ENCODE measurements around the gene ZNF142.

ZNF142 gene

DNA sequence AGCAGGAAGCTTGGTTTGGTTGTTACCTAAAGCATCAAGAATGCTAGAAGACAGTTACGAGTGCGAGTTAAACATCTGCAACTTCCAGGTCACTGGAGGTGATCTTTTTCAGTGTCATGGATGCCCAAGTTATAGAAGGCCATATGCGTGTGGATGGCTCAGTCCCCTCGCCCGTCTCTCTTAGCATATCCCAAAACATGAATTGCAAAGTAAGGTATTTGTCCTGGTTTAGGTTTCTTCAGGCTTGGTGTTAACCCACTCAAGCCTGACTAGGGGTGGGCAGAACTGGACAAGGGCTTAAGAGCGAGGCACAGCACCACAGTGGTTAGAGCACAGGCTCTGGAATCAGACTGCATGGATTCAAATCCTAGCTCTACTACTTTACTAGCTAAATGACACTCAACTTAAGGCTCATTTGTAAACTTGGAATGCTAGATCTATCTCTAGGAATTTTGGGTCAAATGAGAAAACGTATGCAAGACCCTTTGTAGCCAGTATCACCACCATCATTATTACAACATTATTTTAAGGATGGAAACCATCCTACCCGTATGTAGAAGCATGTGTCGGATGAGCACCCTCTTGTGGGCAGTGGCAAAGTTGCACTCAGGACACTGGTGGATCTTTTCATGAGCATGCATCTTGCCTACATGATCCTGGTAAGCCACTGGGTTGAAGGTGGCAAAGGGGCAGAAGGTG lies 11.2 kb downstream of the ZNF142 start:
- DNase-seq (ENCODE audit: low read depth in 2 of 2): peak in 1 of 2 donors; percentile 15

- DNase-seq (ENCODE audit: low read depth in 2 of 2): no peak
Observed at GRCh38 chr2:218645126-218645525, 14.3 kb downstream of the ZNF142 start.

DNA sequence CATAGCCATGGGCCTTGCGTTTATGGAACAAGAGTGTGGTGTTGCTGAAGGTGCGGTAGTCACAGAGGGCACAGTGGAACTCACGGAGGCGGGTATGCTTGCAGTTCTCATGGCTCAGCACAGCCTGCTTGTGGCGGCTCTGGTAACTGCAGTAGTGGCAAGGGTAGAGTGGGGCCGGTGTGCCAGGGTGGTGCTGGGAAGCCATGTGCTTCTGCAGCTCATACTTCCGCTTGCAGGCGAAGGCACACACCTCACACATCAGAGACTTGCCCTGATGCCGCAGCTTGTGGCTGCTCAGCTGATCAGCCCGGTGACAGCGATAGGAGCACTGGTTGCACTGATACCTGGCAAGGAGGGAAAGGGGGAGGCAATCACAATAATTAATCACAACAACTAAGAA lies 14.7 kb downstream of the ZNF142 start:
- DNase-seq (ENCODE audit: low read depth in 2 of 2): no peak

DNA sequence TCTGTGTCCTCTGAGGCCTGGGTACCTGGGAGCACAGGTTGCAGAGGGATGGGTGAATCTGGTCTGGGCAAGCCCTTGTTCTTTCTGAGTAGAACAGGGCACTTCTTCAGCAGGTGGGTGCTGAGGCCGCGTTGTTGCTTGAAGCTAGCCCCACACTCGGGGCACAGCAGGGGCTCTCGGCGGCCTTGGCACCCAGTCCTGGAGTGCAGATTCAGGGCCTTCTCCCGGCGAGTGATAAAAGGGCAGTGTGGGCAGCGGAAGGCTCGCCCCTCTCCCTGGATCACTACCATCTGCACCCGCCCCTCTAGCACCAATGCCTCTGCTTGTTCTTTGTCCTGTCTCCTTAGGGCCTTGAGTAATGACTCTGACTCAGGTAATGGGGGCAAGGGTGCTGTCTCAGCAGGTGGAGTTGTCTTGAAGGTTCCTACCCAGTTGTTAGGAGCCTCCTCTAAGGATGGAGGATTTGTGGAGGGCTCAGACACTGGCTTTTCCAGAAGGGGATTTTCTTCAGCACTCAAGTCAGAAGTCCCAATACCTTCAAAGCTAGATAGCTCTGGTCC lies 15.6 kb downstream of the ZNF142 start:
- DNase-seq (ENCODE audit: low read depth in 2 of 2): no peak

DNA sequence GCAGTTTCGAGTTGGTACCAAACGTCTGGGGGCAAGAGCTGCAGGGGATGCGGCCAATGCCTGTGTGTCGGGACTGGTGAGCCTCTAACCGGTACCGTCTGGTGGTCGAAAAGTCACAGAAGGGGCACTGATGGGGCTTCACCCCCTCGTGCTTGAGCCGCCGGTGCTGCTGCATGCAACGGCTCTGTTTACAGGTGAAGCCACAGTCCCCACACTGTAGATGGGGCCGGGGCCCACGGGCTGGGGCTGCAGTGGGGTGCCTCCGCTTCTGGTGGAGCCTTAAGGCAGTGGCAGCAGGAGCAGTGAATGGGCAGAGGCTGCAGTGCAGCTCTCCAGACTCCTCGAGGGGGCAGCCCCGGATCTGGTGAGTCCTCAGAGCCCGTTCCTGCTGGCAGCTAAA lies 16.6 kb downstream of the ZNF142 start:
- DNase-seq (ENCODE audit: low read depth in 2 of 2): no peak

DNA sequence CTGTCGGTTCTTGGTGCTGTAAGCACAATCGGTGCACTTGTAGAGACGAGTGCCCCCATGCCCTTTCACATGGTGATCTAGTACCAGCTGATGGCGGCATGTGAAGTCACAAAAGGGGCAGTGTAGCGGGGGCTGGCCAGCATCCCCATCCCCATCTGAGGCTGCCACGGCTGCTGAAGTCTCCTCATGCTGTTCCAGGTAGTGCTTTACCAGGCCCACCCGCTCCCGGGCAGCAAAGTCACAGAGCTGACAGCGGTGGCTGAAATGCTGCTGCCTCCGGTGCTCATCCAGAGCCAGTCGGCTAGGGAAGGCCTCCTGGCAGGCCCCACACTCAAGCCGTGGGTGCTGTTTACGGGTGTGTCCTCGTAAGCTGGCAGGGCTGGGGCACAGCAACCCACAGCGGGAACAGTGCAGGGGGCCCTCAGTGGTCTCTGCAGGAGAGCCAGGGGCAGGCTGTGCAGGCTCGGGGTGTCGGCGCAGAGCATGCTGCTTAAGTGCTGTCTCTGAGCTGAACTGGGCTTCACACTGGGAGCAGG lies 17.2 kb downstream of the ZNF142 start:
- no peak for DNase-seq (ENCODE audit: low read depth in 2 of 2)

DNA sequence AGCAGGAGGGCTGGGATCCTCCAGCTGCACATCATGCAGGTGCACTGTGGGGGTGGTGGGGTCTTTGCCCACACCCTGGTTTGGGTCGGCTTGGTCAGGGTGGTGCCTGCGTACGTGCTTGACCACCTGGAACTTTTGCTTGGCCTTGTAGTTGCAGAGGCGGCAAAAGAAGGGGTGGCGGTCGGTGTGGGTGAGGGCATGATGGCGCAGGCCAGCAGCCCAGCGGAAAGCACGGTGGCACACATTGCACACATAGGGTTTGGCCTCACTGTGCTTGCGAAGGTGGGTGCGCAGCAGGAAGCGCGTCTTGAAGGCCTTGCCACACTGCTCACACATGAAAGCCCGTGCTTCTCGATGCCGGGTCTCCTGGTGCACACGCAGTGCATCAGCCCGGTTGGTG lies 21.1 kb downstream of the ZNF142 start:
- no peak for DNase-seq (ENCODE audit: low read depth in 2 of 2)

DNA sequence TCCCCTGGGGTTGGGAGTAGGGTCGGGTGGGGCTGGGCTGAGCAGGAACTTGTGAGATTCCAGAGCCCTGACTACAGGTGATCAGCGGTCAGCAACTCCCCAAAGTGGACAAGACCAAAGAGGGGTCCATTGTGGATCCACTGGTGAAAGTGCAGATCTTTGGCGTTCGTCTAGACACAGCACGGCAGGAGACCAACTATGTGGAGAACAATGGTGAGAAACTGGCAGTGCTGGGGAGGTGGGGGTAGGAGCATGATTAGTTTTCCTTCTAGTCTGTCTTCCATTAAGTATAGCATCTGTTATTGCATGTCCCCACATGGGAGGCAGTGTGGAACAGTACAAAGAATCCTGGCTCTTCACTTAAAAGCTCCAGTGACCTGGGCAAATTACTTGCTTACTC lies 23.7 kb downstream of the ZNF142 start:
- no peak for DNase-seq (ENCODE audit: low read depth in 2 of 2)

GRCh38 chr2:218631837-218632236 lies 27.6 kb downstream of the ZNF142 start:
- no peak for DNase-seq (ENCODE audit: low read depth in 2 of 2)

DNA sequence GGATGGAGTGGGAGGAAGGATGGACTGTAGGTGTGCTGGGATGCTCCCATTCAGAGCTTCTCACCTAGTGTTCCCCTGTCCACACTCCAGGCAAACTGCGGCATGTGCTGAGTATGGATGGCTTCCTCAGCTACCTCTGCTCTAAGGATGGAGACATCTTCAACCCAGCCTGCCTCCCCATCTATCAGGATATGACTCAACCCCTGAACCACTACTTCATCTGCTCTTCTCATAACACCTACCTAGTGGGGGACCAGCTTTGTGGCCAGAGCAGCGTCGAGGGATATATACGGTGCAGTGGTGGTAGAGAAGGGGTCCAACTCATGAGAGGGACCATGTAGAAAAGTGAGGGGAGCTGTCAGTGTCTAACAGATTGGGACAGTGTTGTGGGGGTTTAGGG lies 31.5 kb downstream of the ZNF142 start:
- no peak for DNase-seq (ENCODE audit: low read depth in 2 of 2)

- DNase-seq (ENCODE audit: low read depth in 2 of 2): no peak
Observed at GRCh38 chr2:218626369-218626768, 33.1 kb downstream of the ZNF142 start.

DNA sequence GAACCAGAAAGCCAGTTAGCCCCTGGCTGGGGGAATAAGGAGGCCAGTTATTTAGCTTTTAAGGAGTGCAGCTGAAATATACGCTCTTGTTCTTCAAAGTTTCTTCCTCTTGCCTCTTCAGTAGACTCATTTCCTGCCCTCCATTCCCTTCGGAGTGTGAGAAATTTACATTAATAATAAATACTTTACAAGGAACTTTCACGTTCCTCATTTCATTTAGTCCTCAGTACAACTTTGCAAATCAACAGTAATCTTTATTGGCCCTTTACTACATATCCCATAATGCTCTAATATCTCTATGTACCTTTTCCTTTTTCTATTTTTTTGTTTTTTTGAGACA lies 36.1 kb downstream of the ZNF142 start:
- DNase-seq (ENCODE audit: low read depth in 2 of 2): no peak

DNA sequence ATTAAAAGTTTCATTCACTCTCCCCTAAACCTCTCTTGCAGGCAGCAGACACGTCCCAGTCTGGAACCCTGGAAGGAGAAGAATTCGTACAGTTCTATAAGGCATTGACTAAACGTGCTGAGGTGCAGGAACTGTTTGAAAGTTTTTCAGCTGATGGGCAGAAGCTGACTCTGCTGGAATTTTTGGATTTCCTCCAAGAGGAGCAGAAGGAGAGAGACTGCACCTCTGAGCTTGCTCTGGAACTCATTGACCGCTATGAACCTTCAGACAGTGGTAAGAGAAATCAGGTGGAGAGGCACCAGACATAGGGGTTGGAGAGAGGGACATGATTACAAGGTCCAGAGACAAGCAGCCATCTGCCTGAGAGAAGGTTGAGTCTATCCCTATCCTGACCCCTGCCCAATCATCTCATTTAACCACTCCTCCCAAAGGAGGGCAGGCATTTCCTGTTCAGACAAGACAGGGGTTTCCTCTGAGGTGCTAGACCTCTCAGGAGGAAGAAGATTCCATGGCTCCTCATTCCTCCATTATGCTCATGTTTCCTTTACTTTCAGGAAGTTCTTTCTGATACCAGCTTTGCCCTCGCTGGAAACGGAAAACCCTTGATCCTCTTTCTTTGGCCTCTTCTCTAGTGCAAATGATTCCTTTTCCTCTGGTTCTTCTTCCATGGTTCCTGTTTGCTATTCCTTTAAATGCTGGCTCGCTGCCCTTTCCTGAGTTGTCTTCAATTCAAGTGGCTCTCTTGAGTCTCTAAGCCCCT lies 36.6 kb downstream of the ZNF142 start:
- no peak for DNase-seq (ENCODE audit: low read depth in 2 of 2)

DNA sequence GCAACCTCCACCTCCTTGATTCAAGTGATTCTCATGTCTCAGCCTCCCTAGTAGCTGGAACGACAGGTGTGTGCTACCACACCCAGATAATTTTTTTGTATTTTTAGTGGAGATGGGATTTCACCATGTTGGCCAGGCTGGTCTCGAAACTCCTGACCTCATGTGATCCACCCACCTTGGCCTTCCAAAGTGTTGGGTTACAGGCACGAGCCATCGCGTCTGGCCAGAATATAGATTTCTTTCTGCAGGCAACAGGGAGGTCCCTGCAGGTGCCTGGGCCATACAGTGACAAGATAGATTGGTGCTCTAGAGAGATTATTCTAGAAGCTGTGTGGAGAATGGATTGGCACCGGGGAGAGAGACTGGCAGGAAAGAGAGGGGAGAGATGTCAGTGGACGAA lies 38.4 kb downstream of the ZNF142 start:
- no peak for DNase-seq (ENCODE audit: low read depth in 2 of 2)

DNA sequence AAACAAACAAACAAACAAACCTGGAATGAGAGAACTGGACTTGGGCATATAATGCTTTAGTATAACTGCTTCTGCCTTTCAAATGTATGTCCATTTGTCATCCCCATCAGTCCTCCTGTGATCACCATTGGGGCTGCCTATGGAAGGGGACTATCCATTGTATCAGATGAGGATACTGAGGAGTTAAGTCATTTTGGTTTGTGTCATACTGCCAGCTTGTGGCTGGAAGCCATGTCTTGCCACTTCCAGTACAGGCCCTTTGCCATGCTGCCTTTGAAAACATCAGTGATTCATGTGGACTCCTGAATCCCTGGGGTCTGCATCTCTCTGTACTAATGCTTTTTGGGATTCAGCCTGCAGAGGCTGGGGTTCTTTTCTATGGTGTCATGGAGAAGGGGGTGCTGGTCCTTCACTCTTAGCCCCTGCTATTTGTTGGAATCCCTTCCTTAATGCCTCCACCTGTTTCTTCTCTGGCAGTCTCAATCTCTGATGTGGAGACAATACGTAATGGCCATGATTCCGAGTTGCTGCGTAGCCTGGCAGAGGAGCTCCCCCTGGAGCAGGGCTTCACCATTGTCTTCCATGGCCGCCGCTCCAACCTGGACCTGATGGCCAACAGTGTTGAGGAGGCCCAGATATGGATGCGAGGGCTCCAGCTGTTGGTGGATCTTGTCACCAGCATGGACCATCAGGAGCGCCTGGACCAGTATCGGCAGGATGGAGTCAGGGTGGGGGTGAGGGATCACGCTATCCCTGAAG lies 41.1 kb downstream of the ZNF142 start:
- no peak for DNase-seq (ENCODE audit: low read depth in 2 of 2)

DNA sequence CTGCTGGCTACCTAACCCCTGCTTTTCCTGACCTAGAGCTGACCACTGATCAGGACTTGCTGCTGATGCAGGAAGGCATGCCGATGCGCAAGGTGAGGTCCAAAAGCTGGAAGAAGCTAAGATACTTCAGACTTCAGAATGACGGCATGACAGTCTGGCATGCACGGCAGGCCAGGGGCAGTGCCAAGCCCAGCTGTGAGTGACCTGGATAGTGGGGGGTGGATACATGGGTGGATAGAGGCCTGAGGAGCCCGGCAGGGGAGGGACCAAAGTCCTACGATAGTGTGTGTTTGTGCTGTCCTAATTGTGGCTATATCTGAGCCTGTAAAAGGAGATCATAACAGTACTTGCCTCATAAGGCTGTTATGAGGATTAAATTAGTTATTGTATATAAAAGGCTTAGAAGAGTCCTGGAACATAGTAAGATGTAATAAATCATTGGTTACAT lies 43.5 kb downstream of the ZNF142 start:
- no peak for DNase-seq (ENCODE audit: low read depth in 2 of 2)

GRCh38 chr2:218607436-218608115 lies 51.8 kb downstream of the ZNF142 start, which contains the start of gene PLCD4:
PLCD4 (plus strand) TSS chr2:218607899; CDS start chr2:218615740, 7,841 bp downstream.
- no peak for DNase-seq (ENCODE audit: low read depth in 2 of 2)

DNA sequence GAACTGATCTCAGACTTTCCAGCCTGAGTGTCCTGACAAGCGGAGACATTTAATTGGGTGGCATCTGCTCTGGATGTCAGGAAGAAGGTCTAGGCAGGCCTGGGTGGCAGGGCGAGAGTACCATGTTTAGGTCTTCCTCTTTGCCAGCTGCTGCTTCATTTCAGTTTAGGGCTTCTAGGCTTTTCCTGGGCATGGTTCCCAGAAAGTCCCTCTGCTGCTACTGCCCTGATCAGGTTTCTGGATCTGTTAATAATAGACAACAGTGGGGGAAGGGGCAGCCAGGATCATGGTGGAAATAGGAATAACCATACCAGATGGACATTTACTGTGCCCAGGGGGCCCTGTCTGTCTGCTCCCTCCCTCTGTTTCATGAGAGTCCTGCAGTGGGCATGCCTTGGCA lies 54.0 kb downstream of the ZNF142 start:
- no peak for DNase-seq (ENCODE audit: low read depth in 2 of 2)
